Epithelial cell of proximal tubule (primary cell): ENCODE results near the gene LAIR2. TPM values are rescaled to one million over a fixed set of nuclear protein-coding genes. Genes with fewer than 3 reads are reported as not detected.
A peak's percentile ranks its signal among the peaks of the same experiment; 100 is the strongest.

Experiments used
- DNase-seq: peaks from one replicate; pipeline ENCODE4 v3.0.0-alpha.2; 2011; ENCODE audit warnings: low read depth
- H3K4me3 ChIP-seq: 2 replicates; pipeline ENCODE4 v1.5.1; 2011; ENCODE audit warnings: low read depth, mild to moderate bottlenecking, low read length
- CTCF ChIP-seq: conservative IDR thresholded peaks from 2 replicates; pipeline ENCODE4 v1.5.1; 2012; ENCODE audit warnings: low read depth, mild to moderate bottlenecking, low read length
- total RNA-seq: library from RNA; depleted of rRNA; stranded (reverse); fragments of >200 nt; gene quantifications from 2 replicates; pipeline ENCODE4 v1.2.3, GENCODE V29; 2015

LAIR2 gene
- total RNA-seq, 1 donor from 2014 or later: not detected

GRCh38 chr19:54469496-54469934 is 33.1 kb upstream of the LAIR2 start:
- TF ChIP-seq CTCF: no peak
- no peak overlapping the region for H3K4me3 ChIP-seq
- no peak for DNase-seq

GRCh38 chr19:54470276-54470887 is 32.2 kb upstream of the LAIR2 start:
- peak overlapping the region; percentile 56 for H3K4me3 ChIP-seq
- DNase-seq: no peak
- TF ChIP-seq CTCF: no peak

GRCh38 chr19:54470991-54471782 is 31.4 kb upstream of the LAIR2 start:
- H3K4me3 ChIP-seq: peak overlapping the region; percentile 56
- no peak for DNase-seq
- no peak for TF ChIP-seq CTCF

GRCh38 chr19:54473071-54473891 is 29.4 kb upstream of the LAIR2 start, which contains the start of gene CDC42EP5:
TSS of gene CDC42EP5 (minus strand) at chr19:54473296. CDS start at chr19:54465547, 7,749 bp downstream.
- TF ChIP-seq CTCF: peak; percentile 28
- H3K4me3 ChIP-seq: peak within 1 kb of the TSS; percentile 47
- no peak for DNase-seq

- no peak for TF ChIP-seq CTCF
- no peak for DNase-seq
These were observed 28.7 kb upstream of the LAIR2 start for GRCh38 chr19:54473892-54474372.

GRCh38 chr19:54475706-54476105 is 26.9 kb upstream of the LAIR2 start:
- TF ChIP-seq CTCF: no peak

More at GRCh38 chr19:54473892-54474372, 28.7 kb upstream of the LAIR2 start:
- H3K4me3 ChIP-seq: no peak overlapping the region

More at GRCh38 chr19:54475706-54476105, 26.9 kb upstream of the LAIR2 start:
- no peak for DNase-seq
- H3K4me3 ChIP-seq: no peak overlapping the region
